NCI-H748 (cell line): ENCODE measurements around the gene TMED5.
"Not testable (repeated sequence)": the region's sequence is repeated elsewhere in the genome, so short reads cannot be mapped to it uniquely, and the experiment has no call there.

Experiments
- DNase-seq: peaks from one replicate; lab custom pipeline; 2025; ENCODE audit not compliant: unreplicated experiment; lab: John Stamatoyannopoulos, UW

Gene TMED5

GRCh38 chr1:93179886-93180722 is at the start of gene TMED5:
TSS of gene TMED5 (minus strand) at chr1:93180413. CDS start at chr1:93180242, 171 bp downstream.
- peak; percentile 97 for DNase-seq

DNA sequence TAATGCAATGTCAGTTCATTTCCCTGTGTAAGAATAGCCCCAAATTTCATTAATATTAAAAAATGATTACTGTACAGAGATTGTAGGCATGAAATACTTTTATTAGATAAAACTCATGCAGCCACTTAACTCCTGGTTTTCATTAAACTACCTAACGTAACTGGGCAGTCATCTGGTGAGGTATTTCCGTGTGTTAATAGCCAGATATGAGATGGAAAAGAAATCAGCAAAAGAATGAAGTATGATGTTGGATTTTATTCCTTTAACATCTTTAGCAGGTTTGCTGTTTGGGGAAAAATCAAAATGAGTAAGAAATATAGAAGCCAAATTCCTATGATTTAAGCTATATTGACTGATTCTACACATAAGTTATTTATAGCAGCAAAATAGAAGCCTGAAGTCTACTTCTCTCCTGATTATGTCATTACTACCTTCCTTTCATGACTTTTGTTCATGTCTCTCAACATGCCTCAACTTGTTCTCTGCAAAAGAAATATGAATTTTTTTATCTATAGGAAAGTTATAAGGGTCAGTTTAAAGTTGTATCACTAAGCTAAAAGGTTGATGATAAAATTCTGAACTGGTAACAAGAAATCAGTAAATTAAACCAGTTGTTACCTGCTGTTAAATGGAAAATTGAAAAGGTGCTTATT is 42.9 kb upstream of the TMED5 start:
- DNase-seq, result no peak

DNA sequence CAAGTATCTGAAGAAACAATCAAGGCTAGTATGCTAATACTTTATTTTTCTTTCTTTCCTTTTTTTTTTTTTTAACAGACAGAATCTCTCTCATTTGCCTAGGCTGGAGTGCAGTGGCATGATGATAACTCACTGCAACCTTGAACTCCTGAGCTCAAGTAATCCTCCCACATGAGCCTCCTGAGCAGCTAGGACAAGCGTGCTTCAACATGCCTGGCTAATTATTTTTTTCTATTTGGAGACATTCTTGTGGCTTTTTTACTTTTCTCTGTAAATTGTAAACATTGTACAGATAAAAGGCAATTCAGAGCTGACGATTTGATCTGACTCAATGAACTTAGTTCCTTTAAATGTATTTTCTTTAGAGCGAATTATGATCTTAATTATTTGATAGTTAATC is 41.7 kb upstream of the TMED5 start:
- DNase-seq, result no peak

DNA sequence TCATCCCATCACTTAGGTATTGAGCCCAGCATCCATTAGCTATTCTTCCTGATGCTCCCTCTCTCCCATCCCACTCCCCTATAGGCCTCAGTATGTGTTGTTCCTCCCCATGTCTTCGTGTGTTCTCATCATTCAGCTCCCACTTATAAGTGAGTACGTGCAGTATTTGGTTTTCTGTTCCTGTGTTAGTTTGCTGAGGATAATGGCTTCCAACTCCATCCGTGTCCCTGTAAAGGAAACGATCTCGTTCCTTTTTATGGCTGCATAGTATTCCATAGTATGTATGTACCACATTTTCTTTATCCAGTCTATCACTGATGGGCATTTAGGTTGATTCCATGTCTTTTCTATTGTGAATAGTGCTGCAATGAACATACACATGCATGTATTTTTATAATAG is 40.5 kb upstream of the TMED5 start:
- not testable (repeated sequence) for DNase-seq

DNA sequence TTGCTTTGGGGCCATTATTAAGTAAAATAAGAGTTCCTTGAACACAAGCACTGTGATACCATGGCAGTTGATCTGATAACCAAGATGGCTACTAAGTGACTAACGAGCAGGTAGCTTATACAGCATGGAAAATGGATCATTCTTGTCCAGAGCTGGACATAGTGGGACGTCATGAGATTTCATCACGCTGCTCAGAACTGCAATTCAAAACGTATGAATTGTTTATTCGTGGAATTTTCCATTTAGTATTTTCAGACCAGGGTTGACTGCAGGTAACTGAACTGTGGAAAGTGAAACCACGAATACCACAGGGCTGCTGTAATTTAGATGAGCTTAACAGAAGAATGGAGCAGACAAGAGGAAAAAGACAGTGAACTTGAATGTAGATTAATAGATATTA is 39.2 kb upstream of the TMED5 start:
- no peak for DNase-seq

- no peak for DNase-seq
Measured at GRCh38 chr1:93215322-93215721, 35.1 kb upstream of the TMED5 start.

DNA sequence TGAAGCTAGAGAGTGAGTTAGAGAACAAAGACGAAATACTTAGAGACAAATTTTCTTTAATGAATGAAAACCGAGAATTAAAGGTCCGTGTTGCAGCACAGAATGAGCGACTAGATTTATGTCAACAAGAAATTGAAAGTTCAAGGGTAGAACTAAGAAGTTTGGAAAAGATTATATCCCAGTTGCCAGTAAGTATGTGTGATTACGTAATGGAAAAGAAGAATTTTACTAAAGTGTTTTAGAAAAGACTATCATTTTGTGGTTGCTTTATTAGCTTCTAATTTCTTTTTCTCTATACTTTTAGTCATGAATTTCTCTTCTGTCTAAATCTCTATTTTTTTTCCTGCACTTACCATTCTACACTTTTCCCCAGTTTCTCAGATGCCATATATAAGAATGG is 27.0 kb upstream of the TMED5 start:
- no peak for DNase-seq

DNA sequence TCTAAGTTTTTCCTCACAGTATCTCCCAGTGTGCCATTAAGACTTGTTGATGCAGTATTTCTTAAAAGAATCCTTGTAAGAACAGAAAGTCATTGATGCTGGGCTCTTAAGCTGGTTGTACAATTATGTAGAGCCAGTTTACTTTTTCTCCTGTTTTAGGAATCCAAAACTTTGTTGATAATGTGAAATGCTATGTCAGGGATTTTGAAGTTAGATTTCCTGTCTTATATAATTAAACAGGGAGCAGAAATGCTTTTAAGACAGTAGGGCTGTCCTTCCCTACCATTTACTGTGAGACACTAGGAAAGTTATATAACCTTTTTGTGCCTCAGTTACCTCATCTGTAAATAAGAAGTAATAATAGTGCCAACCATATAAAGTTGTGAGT is 26.3 kb upstream of the TMED5 start:
- DNase-seq, result no peak

- no peak for DNase-seq
Measured at GRCh38 chr1:93205892-93206566, 25.8 kb upstream of the TMED5 start.

DNA sequence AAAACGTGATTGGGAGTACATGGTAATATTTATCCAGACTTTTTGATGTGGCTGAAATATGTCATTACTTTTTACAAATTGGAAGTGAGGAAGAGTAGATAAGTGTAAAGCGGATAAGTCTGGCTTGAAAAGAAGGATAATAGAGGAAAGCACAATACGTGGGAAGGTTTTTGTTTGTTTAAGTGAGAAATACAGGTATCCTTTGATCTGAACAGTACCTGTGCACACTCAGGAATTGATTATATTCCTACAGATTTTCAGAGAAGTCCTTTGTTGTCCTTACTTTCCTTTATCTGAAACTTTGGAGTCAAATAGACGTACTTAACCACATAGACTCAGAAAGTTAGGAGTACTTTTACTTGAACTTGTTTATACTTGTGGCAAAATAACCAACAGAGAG is 20.5 kb upstream of the TMED5 start:
- no peak for DNase-seq

DNA sequence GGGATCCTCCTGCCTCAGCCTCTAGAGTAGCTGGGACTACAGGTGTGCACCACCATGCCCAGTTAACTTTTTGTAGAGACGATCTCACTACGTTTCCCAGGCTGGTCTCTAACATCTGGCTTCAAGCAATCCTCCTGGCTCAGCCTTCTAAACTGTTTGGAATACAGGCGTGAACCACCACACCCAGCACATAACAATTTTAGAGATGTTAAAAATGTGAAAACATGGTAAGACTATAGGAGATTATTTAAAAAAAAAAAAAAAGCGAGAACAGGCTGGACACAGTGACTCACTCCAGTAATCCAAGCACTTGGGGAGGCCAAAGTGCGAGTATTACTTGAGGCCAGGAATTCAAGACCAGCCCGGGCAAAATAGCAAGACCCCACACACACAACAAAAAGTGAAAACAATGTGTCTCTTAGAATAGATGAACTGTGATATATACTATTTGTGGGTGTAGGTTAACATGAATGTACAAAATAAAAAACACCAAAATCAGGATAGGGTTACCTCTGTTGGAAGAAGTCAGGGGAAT is 19.9 kb upstream of the TMED5 start:
- DNase-seq, result no peak

DNA sequence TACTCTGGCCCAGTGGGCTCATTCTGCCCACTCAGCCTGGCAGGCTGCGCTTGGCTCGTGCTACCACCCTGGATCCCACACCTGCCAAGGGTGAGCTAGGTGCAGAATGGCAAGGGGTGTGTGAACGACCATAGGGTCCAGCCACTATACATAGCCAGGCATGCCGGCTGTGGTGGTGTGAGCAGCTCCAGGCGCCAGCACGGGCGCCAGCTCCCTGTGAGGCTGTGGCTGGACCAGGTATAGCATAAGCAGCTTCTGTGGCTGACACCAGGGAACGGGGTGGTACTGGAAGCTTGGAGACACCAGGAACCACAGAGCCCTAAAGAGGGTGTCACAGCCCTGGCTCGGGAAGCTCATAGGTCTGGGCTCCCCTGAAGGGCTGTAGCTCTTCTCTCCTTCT is 18.9 kb upstream of the TMED5 start:
- DNase-seq, result no peak

GRCh38 chr1:93196591-93196990 is 16.4 kb upstream of the TMED5 start:
- no peak for DNase-seq

GRCh38 chr1:93194231-93194990 is 14.2 kb upstream of the TMED5 start:
- no peak for DNase-seq

DNA sequence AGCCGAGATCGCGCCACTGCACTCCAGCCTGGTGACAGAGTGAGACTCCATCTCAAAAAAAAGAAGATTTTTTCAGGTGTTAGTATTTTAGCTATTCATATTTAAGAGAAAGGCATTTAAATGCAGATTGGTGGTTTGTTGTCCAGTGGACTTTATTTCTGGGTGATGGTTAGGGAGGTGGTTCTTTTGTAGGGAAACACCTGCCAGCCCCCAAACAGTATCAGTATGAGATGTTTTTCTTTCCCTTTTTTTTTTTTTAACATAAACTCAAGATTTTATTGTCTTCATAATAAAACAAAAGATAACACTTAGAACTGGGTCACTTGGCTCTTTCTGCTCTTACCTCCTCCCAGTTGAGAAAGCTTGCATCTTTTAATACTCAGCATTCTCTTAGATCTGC is 10.2 kb upstream of the TMED5 start:
- no peak for DNase-seq

- no peak for DNase-seq
Measured at GRCh38 chr1:93186667-93187066, 6.5 kb upstream of the TMED5 start.

DNA sequence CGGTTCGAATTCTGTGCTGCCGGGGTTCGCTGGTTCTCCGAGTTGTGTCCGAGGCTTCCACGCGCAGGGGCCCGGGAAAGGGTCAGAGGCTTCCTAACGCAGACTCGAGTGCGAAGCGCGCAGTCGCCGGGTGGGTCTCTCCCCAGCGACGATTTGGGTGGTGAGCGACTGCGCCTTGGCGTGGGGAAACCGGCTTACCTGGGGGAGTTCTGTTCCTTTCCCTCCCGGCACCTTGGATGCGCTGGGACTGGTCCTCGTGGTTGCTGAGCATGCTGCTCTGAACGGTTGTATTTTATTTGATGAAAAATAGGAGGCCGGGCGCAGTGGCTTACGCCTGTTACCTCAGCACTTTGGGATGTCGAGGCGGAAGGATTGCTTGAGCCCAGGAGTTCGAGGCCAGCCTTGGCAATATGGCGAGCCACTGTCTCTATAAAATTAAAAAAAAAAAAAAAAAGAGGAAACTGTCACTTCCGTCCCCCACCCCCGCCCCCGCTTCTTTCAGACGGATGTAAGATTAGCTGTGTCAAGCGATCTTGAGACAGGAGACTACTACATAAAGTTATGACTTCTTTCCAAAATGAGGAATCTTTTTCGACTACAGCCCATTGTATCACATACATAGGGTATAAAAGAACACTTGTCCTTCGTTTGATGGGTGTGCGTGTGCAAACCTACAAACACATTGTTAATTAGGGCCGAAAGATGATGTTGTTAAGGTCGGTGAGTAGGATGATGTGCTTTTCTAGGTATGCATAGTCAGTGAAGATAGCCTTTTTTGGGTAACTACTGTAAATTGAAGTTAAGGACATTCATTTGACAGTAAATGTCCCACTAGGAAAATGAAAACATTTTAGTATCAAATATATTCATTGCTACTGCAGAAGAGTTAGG is 755 bp upstream of the TMED5 start, which contains the start of gene CCDC18:
Gene CCDC18, plus strand, starts transcription at position 2 of the 891 bp plus-strand sequence. CDS start 2,638 bp downstream, outside the sequence.
- peak; percentile 76 for DNase-seq

GRCh38 chr1:93178418-93178817 is 1.8 kb downstream of the TMED5 start:
- no peak for DNase-seq

DNA sequence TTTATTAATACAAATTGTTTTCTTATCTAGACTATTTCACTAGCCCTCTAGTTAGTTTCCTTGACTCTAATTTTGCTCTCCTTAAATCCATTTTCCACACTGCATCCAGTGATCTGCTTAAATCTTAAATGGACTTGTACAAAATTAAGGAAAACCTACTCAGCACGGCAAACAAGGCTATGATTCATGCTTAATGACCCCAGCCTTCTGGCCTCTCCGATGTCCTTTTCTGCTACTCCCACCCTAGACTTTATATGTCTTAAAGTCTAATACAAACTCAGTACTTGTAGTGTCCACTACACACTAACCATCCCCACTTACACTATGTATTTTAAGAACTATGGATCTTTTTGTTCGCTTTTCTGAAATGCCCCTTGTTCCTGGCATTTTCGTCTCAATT is 2.2 kb downstream of the TMED5 start:
- no peak for DNase-seq

DNA sequence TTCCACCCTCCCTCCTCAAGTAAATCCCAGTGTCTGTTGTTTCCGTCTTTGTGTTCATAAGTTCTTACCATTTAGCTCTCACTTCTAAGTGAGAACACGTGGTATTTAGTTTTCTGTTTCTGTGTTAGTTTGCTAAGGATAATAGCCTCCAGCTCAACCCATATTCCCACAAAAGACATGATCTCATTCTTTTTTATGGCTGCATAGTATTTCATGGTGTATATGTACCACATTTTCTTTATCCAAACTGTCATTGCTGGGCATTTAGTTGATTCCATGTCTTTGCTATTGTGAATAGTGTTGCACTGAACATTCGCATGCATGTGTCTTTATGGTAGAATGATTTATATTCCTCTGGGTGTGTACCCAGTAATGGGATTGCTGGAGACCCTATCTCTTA is 5.6 kb downstream of the TMED5 start:
- DNase-seq, result not testable (repeated sequence)
